Activated naive CD4-positive, alpha-beta T cell treated with Interleukin-2 at 50 U/mL for 16 hours (primary cell): ENCODE data around the gene SESN1.
"Not testable (repeated sequence)": the region's sequence is repeated elsewhere in the genome, so short reads cannot be mapped to it uniquely, and the experiment has no call there.

ENCODE experiments used
- DNase-seq: peaks from one replicate; pipeline ENCODE4 v3.0.0-alpha.2; 2020

The SESN1 gene

GRCh38 chr6:109094416-109095035 lies at the start of gene SESN1:
Gene SESN1, minus strand, starts transcription at chr6:109094846. Its CDS starts 773 bp downstream, at chr6:109094073.
- peak; percentile 93 for DNase-seq

GRCh38 chr6:109143191-109143590 lies 48.5 kb upstream of the SESN1 start:
- DNase-seq: no peak

GRCh38 chr6:109142067-109142466 lies 47.4 kb upstream of the SESN1 start:
- not testable (repeated sequence) for DNase-seq

DNA sequence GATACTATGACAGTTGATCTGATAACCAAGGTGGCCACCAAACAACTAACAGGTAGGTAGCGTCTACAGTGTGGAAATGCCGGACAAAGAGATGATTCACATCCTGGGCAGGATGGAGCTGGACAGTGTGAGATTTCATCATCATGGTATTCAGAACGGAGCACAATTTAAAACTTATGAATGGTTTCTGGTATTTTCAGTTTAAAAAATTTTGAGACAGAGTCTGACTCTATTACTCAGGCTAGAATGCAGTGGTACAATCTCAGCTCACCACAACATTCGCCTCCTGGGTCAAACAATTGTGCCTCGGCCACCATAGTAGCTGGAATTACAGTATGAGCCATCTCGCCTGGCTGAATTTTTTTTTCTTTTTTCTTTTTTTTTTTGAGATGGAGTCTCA lies 44.5 kb upstream of the SESN1 start:
- no peak for DNase-seq

DNA sequence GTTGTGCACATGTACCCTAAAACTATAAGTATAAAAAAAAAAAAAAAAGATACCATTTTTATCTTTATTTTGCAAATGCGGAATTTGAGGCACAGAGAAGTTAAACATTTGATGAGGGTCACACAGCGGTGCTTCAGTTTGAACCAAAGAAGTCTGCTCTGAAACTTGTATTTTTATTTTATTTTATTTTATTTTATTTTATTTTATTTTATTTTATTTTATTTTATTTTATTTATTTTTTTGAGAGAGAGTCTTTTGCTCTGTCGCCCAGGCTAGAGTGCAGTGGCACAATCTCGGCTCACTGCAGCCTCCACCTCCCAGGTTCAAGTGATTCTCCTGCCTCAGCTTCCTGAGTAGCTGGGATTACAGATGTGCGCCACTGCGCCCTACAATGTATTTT lies 41.9 kb upstream of the SESN1 start:
- DNase-seq: not testable (repeated sequence)

DNA sequence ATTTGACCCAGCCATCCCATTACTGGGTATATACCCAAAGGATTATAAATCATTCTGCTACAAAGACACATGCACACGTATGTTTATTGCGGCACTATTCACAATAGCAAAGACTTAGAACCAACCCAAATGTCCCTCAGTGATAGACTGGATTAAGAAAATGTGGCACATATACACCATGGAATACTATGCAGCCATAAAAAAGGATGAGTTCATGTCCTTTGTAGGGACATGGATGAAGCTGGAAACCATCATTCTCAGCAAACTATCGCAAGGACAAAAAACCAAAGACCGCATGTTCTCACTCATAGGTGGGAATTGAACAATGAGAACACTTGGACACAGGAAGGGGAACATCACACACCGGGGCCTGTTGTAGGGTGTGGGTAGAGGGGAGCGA lies 41.4 kb upstream of the SESN1 start:
- not testable (repeated sequence) for DNase-seq

DNA sequence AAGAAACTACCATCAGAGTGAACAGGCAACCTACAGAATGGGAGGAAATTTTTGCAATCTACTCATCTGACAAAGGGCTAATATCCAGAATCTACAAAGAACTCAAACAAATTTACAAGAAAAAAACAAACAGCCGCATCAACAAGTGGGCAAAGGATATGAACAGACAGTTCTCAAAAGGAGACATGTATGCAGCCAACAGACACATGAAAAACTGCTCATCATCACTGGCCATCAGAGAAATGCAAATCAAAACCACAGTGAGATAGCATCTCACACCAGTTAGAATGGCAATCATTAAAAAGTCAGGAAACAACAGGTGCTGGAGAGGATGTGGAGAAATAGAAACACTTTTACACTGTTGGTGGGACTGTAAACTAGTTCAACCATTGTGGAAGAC lies 41.0 kb upstream of the SESN1 start:
- not testable (repeated sequence) for DNase-seq

GRCh38 chr6:109130065-109130464 lies 35.4 kb upstream of the SESN1 start:
- no peak for DNase-seq

GRCh38 chr6:109125504-109125903 lies 30.9 kb upstream of the SESN1 start:
- DNase-seq: no peak

- DNase-seq: no peak
These were observed 29.6 kb upstream of the SESN1 start for GRCh38 chr6:109124219-109124618.

DNA sequence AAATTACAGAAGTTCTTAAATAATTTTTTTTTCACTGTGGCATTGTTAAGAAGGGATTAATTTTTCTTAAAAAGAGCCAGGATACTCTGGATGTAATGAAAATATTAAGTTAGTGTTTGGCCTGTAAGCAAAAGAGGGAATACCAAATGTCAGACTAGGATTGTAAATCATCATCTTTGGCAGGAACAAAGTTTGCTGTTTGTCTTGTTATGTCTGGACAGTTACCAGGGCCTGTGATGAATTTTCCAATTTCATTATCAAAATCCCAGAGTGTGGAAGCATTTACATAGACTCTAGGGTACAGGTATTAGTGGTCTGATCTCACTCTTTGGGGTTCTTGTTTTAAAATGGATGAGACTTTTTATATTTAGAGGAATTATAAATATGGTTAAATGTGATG lies 26.8 kb upstream of the SESN1 start:
- no peak for DNase-seq

DNA sequence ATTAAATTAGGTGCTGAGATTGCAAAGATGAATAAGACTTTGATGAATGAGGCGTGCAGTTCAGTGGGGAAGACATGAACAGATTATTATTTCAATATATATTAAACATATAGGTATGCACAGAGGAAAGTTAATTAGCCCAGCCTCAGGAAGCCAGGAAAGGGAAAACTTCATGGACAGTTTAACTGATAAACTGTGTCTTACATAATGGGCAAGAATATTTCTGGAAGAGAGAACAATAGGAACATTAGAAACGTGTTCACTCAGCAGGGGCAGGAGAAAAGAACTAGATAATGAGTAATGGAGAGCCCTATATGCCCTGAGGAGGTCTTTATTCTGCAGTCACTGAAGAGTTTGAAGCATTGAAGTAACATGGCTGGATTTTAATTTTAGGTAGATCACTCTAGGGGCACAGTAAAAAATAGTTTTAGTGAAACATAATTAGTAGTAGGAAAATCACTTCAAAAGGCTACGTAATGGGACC lies 24.3 kb upstream of the SESN1 start:
- no peak for DNase-seq

DNA sequence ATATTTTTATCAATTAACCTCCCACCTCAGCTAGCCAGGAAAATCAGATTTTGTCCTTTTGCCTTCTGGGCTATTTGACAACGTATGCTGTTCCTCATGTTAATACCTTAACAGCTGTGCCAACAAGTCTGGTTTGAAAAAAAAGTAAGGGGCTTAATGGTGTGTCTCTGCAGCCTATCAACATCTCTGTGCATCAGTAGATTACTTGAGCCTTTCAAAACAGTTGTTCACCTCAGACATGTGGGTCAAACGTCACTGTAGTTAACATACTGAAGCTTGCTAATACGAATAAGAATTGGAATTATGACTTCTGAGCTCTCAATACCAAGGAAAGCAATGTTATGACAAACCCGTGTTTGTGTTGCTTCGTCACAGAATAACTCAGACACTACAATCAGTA lies 23.7 kb upstream of the SESN1 start:
- DNase-seq: no peak

GRCh38 chr6:109117346-109118035 lies 22.8 kb upstream of the SESN1 start:
- no peak for DNase-seq

- DNase-seq: not testable (repeated sequence)
These were observed 18.0 kb upstream of the SESN1 start for GRCh38 chr6:109112663-109113062.

DNA sequence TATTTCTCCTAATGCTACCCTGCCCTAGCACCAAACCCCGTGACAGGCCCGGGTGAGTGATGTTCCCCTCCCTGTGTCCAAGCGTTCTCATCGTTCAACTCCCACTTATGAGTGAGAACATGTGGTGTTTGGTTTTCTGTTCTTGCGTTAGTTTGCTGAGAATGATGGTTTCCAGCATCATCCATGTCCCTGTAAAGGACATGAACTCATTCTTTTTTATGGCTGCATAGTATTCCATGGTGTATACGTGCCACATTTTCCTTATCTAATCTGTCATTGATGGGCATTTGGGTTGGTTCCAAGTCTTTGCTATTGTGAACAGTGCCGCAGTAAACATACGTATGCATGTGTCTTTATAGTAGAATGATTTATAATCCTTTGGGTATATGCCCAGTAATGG lies 15.0 kb upstream of the SESN1 start:
- not testable (repeated sequence) for DNase-seq

DNA sequence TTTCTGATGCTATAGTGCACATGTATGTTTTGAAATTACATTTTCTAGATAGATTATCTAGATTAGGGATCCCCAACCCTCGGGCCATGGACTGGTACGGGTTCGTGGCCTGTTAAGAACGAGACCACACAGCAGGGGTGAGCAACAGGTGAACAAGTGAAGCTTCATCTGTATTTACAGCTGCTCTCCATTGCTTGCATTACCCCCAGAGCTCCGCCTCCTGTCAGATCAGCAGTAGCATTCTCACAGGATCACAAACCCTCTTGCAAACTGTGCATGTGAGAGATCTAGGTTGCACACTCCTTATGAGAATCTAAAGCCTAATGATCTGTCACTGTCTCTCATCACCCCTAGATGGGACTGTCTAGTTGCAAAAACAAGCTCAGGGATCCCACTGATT lies 11.0 kb upstream of the SESN1 start:
- DNase-seq: no peak

GRCh38 chr6:109104512-109104911 lies 9.9 kb upstream of the SESN1 start:
- no peak for DNase-seq

DNA sequence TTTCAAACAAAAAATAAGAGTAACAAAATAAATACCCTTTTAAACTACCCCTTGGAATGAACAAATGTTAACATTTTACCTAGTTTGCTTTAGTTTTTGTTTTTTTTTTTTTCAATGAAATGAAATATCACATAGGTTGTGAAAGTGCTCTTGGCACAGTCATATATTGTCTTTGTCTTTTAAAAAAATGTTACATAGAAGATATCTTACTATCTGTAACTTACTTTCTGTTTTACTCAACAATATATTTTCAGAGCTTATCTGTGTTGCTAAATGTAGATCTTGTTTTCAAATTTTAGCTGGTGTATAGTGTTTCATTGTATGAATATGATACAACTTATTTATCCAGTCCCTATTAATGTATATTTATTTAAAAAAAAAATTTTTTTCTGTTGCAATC lies 9.3 kb upstream of the SESN1 start:
- DNase-seq: no peak

DNA sequence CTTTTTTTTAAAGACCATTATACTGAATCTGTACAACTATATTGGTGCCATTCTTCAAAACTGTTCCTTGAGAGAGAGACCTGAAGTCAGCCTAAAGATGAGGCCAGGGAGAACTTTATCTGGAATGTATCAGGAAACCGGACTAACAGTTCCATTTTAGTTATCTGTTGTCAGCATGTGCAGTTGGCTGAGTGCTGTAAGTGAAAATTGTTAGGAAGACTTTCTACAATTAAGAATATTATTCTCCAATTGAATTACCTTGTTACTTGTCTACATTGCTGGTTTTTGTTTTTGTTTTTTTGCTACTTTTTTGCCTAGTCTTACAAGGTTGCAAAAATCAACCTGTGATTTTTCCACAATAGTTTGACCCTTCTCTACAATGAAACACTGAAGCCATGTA lies 8.1 kb upstream of the SESN1 start:
- no peak for DNase-seq

DNA sequence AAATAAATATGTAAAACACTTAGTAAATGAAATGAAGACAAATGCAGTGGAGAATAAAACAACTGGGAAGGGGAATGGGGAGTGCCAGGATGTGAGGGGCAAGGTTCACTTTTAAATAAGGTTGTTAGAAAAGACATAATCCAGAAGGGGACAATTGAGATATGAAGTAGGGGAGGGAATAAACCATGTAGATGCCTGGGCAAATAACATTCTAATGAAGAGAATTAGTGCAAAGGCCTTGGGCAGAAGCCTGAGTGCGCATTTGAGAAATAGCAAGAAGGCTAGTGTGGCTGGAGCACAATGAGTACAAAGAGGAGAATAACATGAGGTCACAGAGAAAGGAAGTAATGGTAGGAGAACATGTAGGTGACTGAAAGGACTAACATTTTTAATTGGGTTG lies 3.0 kb upstream of the SESN1 start:
- DNase-seq: no peak

- DNase-seq: no peak
These were observed 1.6 kb upstream of the SESN1 start for GRCh38 chr6:109096208-109096607.

DNA sequence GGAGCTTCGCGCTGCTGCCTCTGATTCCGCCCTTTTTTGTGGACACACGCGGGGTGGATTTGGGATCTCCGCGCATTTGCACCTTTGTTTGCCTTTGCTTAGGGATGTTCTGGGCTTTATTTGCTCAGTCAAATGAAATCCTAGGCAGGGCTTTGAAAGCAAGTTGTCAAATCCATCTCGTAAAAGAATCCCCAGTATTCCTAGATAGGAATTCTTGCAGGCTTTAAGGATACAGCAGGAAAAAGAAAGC lies 1.1 kb upstream of the SESN1 start:
- no peak for DNase-seq

- DNase-seq: peak; percentile 95
These were observed 589 bp upstream of the SESN1 start, which contains the start of gene CEP57L1 for GRCh38 chr6:109095036-109095834. Gene CEP57L1, plus strand, starts transcription at chr6:109095507. Its CDS starts 49,715 bp downstream, at chr6:109145222.
